ENCODE measurements around the gene LIPT2.

LIPT2 gene

DNA sequence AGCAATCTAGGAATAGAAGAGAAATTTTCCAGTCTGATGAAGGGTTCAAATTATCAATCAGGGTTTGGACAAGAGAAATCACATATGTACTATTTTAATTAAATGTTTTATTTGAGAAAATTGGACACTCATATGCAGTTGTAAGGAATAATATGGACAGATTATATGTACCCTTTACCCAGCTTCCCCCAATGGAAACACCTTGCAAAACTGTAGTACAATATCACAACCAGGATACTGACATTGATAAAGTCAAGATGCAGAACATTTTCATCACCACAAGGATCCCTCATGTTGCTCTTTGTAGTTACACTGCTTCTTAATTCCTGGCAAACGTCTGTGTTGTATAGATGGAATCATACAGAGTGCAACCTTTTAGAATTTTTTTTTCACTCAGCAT lies 1.4 kb upstream of the LIPT2 start:
- no peak for DNase-seq (ENCODE audit: low spot score)

DNA sequence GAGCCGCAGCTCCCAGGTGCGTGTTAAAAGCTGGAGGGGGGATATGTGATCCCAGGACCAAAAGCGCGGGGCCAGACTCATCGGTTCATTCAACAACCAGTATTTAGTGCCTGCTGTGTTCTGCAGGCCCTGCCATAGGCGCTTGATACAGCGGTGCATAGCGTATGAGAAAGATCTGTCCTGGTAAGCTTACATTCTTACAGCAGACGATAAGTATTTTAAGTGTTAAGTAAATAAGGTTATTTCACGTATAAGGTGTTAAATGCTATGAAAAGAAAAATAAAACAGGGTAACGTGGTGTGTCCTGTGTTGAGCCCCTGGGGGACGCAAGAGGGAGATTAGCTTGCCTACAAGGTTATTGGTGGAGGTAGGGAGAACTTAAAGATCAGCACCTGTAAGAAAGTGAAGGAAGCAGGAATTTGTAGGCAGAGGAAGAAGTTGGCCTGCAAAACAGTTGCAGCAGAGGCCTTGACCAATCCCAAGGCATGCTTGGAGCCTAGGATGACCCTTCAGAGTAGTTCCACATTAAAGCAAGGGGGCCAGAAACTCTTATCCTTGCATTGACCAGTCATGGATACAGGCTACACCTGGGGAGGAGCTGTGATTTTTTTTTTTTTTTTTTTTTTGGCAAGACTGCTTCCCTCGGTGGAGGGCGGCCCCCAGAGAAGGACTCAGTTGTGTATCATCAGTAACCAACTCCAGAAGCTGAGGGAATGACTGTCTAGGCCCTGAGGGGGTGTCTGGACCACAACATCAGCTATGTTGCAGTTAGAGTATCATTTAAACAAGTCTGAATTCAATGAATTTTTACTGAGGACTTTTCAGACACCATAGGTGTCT lies 487 bp upstream of the LIPT2 start:
- DNase-seq (ENCODE audit: low spot score), result no peak

DNA sequence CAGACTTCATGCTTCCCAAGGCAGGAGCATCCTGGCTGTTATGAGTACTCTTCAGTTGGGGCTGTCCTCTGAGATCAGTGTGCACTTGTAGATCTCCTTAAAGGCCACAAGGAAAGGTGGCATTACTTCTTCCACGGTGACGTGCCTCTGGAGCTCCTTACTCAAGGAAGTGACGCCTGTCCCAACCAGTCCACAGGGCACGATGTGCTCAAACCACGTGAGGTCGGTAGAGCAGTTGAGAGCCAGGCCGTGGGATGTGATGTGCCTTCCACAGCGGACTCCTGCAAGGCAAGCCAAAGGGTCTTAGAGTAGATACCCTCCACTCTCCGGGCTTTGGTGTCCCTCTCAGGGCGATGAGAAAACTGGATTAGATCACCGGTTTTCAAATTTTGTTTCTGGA lies 1.4 kb downstream of the LIPT2 start:
- DNase-seq (ENCODE audit: low spot score), result no peak

DNA sequence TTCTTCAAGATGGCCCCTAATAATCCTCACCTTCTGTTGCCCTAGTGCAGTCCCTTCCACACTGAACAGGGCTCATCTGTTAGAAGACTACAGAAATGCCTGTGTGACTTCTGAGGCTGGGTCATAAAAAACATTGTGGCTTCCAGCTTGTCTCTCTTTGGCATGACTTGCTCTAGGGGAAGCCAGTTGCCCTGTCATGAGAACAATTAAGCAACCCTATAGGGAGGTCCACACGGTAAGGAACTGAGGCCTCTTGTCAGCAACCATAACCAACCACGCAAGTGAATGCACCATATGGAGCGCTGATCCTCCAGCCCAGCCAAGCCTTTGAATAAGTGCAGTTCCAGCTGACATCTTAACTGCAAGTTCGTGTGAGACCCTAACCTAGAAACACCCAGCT lies 2.6 kb downstream of the LIPT2 start:
- no peak for DNase-seq (ENCODE audit: low spot score)

DNA sequence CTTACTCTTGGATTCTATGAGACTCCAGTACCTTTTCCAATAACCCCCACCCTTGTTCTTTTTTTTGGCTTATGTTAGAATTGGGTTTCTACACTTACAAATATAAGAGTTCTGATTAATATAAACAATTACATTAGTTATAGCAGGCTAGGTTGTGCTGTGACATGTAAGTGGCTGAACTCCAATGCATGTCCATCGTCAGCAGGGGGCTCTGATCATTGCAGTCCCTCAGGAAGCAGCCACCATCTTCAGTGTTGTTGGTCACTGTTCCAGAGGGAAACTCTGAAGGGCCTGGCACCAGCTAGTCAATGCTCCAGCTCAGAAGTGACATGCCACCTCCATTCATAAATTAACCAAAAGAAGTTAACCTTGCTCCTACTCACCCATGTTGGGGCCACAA lies 5.6 kb downstream of the LIPT2 start:
- DNase-seq (ENCODE audit: low spot score), result no peak

DNA sequence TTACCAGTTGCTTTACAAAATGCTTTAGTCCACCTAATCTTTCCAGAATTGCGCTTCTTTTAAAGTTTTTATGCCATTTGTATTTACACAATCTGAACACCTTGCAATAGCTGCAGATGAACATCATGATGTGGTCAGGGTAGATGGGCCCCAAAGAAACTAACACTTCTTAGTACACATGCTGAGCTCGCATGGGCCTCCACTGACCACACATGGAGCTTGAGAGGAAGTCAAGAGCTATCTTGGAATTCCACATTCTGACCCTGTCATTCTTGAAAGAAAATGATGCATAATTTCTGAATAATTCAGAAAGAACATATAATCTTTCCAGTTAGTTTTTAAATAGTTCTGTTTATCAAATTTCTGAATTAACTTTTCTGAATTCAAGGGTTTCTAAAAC lies 7.7 kb downstream of the LIPT2 start:
- DNase-seq (ENCODE audit: low spot score), result no peak

DNA sequence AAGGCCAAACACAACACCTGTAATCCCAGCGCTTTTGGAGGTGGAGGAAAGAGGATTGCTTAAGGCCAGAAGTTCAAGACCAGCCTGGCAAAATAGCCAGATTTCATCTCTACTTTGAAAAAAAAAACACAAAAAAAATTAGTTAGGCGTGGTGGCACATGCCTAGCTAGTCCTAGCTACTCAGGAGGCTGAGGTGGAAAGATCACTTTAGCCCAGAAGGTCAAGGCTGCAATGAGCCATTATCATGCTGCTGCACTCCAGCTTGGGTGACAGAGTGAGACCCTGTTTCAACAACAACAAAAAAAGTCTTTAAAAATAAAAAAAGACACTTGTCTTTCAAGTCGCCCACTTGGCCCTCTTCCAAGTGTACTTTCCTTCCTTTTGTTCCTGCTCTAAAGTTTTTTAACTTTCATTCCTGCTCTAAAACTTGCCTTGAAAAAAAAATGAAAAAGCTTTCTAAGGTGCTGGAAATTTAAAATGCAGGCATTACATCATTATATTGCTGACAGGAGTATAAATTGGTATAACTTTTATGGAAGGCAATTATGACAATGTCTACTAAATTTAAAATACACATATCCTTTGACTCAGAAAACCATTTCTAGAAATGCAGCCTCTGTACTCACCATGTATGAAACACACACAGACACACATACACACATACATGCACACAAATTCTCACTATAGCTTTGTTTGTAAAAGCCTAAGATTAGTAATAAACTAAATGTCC lies 12.7 kb downstream of the LIPT2 start:
- DNase-seq (ENCODE audit: low spot score), result no peak

- no peak for DNase-seq (ENCODE audit: low spot score)
Observed at GRCh38 chr11:74479732-74480123, 13.8 kb downstream of the LIPT2 start.

- DNase-seq (ENCODE audit: low spot score), result no peak
Observed at GRCh38 chr11:74478877-74479731, 14.4 kb downstream of the LIPT2 start.

DNA sequence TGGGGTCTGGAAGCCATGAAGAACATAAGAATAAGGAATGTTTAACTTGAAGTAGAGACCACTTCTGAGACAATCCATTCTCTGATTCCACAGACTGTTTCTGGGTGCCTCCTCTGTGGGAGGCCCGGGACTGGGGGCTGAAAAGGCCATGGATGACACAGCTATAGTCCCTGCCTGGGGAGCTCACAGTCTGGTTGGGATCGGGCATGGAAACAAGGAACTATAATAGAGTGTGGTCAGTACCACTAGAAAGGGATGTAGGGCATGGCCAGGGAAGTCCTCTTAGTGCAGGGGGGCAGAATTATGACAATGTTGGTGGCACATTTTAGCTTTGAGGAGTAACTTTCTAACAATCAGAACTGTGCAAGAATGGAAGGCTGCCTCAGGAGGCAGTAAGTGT lies 17.0 kb downstream of the LIPT2 start:
- no peak for DNase-seq (ENCODE audit: low spot score)

- DNase-seq (ENCODE audit: low spot score), result no peak
Observed at GRCh38 chr11:74474316-74474715, 19.2 kb downstream of the LIPT2 start.

DNA sequence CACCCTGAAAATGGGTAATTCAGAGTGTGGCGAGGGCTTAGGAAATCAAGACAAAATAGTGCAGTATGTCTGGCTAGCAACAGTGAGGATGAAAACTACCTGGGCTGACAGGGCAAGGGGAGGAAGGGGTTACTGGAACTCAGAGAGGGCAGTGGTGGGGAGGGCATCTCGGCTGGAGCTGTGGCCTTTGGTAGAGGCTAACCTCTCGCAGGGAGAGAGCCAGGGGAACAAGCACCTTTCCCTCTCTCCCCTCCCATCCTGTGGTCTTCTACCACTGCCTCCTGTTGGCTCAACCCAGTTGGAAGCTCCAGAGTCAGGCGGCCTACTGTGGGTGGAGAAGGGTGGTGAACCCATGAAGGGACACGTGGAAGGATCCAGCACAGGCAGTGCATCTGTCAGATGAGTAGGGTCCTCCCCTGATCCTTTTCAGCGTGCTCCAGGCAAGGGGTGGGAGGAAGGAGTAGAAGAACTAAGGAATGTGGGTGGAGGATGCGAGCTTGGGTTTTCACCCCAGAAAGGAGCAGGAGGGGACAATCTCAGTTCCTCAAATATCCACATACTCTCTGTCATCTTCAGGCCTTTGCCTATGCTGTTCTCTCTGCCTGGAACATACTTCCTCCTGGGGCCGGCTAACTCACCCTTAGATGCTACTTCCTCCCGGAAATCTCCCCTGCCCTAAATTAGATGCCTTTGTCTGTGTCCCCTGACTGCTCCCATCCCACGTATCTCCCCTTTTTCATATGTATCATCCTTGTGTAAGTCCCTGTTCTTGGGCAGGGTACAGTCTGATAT lies 19.9 kb downstream of the LIPT2 start:
- no peak for DNase-seq (ENCODE audit: low spot score)

DNA sequence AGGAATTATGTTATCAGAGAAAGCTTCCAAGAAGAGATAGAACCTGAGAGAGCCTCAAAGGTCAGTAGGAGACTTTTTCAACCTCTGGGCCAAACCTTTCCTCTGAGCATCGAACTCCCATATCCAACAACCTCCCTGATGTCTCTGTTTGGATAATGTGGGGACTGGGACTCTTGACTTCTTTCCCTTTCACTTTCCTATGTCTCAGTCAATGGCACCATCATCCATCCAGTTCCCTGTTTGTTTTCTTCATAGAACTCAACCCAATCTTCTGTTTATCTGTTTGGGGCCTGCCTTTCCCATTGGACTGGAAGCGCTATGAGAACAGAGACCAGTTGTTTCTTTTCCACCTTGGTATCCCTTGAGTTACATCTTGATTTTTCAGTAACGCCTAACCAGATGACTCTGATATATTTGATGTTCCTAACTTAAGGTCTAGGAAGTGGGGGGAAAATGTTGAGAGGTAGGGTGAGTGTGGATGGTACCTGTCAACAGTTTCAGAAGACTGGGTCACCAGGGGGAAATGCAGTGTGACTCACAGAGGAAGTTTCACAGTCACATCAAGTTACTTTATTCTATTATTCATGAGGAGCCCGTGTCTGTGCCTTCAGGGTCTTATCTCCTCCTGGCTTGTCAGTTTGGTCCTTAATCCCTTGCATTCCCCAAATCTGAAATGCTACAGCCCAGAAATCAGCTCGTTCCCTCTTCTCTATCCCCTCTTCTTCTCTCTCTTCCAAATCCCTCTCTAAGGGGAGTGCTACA lies 21.7 kb downstream of the LIPT2 start:
- DNase-seq (ENCODE audit: low spot score), result no peak

DNA sequence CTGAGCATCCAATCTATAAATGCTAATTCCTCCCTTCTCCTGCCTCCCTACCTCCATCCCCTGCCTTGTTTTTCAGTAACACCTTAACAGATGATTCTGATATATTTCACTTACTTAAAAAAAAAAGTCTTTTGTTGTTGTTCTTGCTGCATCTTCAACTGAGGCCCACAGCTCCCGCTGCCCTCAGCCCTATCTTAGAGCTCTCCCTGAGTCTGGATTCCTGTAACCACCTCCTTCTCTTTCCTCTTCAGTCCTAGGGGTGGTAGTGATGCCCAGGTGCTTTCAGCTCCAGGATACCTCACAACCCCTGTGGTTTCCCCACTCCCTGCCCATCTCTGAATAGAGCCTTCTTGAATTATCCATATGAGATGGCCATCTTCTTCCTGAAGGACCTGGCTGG lies 22.5 kb downstream of the LIPT2 start:
- no peak for DNase-seq (ENCODE audit: low spot score)

DNA sequence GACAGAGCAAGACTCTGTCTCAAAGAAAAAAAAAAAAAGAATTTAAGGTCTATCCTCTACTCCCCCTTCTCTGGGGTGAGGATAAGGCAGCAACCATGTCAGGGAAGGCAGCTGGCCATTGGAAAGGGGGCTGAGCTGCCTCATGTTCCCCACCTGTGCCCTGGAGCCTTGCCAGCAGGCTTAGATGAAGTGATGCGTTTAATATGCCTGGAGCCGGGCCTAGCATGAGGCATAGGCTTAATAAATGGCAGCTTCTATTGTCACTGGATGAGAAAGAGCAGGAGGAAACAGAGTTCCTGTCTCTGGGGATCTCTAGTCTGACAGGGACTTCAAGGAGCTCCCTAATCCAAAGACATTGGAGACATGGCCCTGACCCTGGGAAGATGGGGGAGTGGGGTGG lies 23.0 kb downstream of the LIPT2 start:
- DNase-seq (ENCODE audit: low spot score), result no peak

DNA sequence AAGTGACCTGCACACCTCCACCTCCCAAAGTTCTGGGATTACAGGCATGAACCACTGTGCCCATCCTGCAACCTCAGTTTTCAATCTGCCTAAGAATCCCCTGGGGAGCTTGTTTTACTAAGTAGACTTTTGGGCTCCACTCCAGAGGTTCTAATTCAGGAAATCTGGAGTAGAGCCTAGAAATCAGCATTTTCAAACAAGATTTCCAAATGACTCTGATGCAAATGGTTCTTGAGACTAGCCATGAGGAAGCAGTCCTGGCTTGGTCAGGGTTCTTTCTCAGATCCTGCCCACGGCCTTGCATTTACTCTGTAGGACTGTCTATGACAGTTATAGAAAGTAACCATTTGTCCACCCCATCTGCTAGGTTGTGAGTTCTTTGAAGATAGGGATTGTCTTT lies 24.6 kb downstream of the LIPT2 start:
- no peak for DNase-seq (ENCODE audit: low spot score)

DNA sequence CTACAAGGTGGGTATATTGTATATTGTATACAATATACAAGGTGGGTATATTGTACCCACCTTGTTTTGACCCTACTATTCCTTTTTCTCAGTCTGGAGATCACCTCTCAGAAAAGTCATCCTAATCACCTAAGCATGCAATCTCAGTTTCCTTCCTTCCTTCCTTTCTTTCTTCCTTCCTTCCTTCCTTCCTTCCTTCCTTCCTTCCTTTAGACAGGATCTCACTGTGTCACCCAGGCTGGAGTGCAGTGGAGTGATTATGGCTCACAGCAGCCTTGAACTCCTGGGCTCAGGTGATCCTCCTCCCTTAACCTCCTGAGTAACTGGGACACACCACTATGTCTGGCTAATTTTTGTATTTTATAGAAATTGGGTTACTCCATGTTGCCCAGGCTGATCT lies 25.0 kb downstream of the LIPT2 start:
- DNase-seq (ENCODE audit: low spot score), result no peak

GRCh38 chr11:74468058-74468457 lies 25.5 kb downstream of the LIPT2 start:
- no peak for DNase-seq (ENCODE audit: low spot score)

GRCh38 chr11:74466916-74467885 lies 26.3 kb downstream of the LIPT2 start, which contains the start of gene KCNE3:
Gene KCNE3 (minus strand): TSS chr11:74467549. CDS start chr11:74457563, 9,986 bp downstream.
- no peak for DNase-seq (ENCODE audit: low spot score)

- no peak for DNase-seq (ENCODE audit: low spot score)
Observed at GRCh38 chr11:74465291-74465708, 28.2 kb downstream of the LIPT2 start.

Data from kidney capillary endothelial cell (primary cell).